HUES6 (cell line): Measurements from ENCODE around the gene KREMEN2.
A peak's percentile ranks its signal among the peaks of the same experiment; 100 is the strongest.

Source experiments
- H3K27ac ChIP-seq: 2 replicates; pipeline ENCODE4 v1.7.0; 2013; ENCODE audit warnings: low read depth, mild to moderate bottlenecking, low read length, inconsistent platforms
- H3K27me3 ChIP-seq: 2 replicates; pipeline ENCODE4 v1.6.1; 2013; ENCODE audit warnings: low read length; ENCODE audit not compliant: control insufficient read depth, insufficient read depth
- H3K36me3 ChIP-seq: 2 replicates; pipeline ENCODE4 v1.6.1; 2013; ENCODE audit warnings: low read length; ENCODE audit not compliant: control insufficient read depth, insufficient read depth
- H3K4me1 ChIP-seq: 2 replicates; pipeline ENCODE4 v1.6.1; 2013; ENCODE audit warnings: low read length; ENCODE audit not compliant: control insufficient read depth, insufficient read depth
- H3K4me3 ChIP-seq: 2 replicates; pipeline ENCODE4 v1.5.1; 2013; ENCODE audit warnings: low read depth, low read length
- H3K9ac ChIP-seq: one replicate; pipeline ENCODE4 v1.6.1; 2013; ENCODE audit warnings: mild to moderate bottlenecking, low read length
- H3K9me3 ChIP-seq: 2 replicates; pipeline ENCODE4 v1.6.1; 2013; ENCODE audit warnings: low read depth, low read length; ENCODE audit not compliant: control insufficient read depth, insufficient read depth

Gene KREMEN2

DNA sequence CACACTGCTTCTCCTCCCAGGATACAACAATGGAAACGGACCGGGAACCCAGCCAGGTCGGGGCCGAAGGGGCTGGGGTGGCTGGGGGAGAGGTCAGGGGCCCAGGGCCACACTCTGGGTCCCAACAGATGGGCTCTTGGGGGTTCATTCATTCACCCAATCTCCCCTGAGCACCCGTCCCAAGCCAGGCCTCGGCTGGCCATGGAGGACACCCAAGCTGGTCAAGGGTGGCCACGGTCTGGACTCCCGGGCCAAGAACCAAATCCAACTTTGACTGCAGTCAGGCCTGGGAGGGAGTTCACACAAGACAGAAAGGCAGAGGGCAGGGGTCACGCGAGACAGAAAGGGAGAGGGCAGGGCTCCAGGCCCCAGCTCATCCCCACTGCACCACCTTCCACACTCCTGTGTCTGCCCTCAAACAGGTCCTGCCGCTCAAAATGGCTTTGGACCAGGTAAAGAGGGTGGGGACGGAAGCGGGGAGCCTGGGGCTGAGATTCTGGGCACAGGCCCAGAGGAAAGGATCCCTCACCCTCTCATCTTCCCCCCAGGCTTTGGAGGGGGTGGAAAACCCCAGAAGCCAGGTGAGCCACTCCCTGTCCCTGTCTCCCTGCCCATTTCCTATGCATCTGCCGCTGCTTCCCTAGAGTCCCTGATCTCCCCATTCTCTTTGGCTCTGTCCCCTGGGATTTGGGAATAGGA, 28.5 kb downstream of the KREMEN2 start:
- Histone ChIP-seq H3K27ac (no peak overlapping the region), H3K4me3 (no peak overlapping the region), H3K9me3 (no peaks in the 10 kb centered on the region), H3K4me1 (peaks cover 43% of the 10 kb centered on the region), H3K27me3 (no peaks in the 10 kb centered on the region), H3K36me3 (no peaks in the 10 kb centered on the region), H3K9ac (no peak overlapping the region)

DNA sequence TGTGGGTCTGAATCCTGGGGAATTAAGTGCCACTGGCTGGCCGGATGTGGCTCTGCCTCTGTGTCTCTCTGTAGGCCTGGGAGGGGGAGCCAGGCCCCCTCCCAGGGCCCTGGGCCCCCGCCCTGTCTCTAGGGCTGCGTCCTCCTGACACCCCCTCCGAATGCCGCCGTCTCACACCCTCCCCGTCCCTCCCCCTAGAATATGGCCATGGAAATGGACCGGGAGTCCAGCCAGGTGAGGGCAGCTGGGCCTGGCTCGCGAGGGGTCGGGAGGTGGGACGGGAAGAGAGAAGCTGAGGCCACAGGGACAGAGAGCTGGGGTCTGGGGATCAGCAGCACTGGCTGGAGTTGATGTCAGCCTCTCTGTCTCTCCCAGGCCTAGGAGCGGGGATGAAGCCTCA, 32.2 kb downstream of the KREMEN2 start:
- H3K9me3 ChIP-seq = no peaks in the 10 kb centered on the region
- H3K4me3 ChIP-seq = no peak overlapping the region
- no peaks in the 10 kb centered on the region for H3K27me3 ChIP-seq
- peaks cover 12% of the 10 kb centered on the region for H3K4me1 ChIP-seq
- H3K36me3 ChIP-seq = no peaks in the 10 kb centered on the region
- no peak overlapping the region for H3K27ac ChIP-seq
- H3K9ac ChIP-seq = no peak overlapping the region

DNA sequence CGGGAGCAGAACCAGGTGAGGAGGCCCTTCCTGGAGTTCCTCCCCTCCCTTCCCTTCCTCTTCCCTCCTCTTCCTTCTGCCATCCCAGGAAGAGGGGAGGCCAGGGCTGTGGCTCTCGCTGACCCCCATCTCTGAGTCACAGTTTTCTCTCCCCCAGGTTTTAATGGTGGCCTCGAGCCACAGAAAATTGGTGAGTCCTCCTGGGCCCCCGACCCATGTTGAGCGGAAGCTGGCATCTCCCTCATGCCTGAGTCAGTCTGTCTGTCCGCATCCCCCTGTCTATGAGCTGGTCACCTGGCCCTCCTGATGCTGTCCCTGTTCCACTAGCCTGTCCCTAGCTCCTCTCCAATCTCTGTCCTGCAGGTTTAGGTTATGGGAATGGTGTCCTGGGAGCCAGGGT, 35.9 kb downstream of the KREMEN2 start:
- Histone ChIP-seq H3K36me3 (no peaks in the 10 kb centered on the region), H3K9me3 (no peaks in the 10 kb centered on the region), H3K4me3 (no peak overlapping the region), H3K4me1 (peaks cover 12% of the 10 kb centered on the region), H3K27ac (no peak overlapping the region), H3K27me3 (peaks cover 3% of the 10 kb centered on the region; the same call in 1 of the 2 replicates), H3K9ac (no peak overlapping the region)

DNA sequence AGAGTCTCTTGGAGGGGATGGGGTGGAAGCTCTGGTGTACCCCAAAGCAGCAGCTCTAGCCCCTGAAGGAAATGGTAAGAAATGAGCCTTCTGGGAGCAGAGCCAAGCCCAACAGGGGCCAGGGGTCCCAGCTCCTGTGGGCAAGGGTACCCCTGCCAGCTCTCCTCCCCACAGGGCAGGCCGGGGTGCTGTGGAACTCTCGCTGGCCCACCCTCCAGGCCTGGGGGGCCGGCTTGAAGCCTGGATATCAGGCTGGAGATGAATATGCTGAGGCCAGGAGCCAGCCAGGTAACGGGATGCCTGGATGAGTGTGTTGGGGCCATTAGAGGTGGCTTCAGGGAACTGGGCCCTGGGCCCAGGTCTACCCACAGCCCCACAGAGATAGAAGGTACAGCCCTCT, 36.5 kb downstream of the KREMEN2 start:
- Histone ChIP-seq H3K36me3 (no peaks in the 10 kb centered on the region), H3K4me1 (peaks cover 12% of the 10 kb centered on the region), H3K27ac (no peak overlapping the region), H3K9ac (no peak overlapping the region), H3K27me3 (peaks cover 4% of the 10 kb centered on the region; the same call in 1 of the 2 replicates), H3K9me3 (no peaks in the 10 kb centered on the region), H3K4me3 (no peak overlapping the region)

DNA sequence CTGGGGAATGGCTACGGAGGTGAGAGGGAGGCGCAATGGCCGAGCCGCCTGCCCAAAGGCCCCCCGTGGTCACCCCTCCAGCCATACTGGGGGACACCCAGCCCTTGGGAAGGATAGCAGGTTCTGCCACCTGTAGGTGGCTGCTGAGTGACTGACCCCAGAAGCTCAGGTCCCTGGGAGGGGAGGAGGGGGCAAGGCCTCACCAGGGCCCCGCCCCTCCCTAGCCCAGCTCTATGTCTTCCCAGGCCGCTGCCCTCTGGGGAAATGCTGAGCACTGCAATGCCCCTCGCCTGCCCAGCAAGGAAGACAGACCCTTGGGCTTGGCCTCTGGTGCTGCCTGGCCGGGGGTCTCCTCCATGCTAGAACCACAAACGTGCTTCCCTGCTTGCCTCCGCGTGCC, 37.2 kb downstream of the KREMEN2 start:
- H3K27me3 ChIP-seq = peaks cover 9% of the 10 kb centered on the region; the same call in 1 of the 2 replicates
- H3K4me3 ChIP-seq = no peak overlapping the region
- no peaks in the 10 kb centered on the region for H3K9me3 ChIP-seq
- no peaks in the 10 kb centered on the region for H3K36me3 ChIP-seq
- no peak overlapping the region for H3K9ac ChIP-seq
- peaks cover 19% of the 10 kb centered on the region for H3K4me1 ChIP-seq
- H3K27ac ChIP-seq = no peak overlapping the region

DNA sequence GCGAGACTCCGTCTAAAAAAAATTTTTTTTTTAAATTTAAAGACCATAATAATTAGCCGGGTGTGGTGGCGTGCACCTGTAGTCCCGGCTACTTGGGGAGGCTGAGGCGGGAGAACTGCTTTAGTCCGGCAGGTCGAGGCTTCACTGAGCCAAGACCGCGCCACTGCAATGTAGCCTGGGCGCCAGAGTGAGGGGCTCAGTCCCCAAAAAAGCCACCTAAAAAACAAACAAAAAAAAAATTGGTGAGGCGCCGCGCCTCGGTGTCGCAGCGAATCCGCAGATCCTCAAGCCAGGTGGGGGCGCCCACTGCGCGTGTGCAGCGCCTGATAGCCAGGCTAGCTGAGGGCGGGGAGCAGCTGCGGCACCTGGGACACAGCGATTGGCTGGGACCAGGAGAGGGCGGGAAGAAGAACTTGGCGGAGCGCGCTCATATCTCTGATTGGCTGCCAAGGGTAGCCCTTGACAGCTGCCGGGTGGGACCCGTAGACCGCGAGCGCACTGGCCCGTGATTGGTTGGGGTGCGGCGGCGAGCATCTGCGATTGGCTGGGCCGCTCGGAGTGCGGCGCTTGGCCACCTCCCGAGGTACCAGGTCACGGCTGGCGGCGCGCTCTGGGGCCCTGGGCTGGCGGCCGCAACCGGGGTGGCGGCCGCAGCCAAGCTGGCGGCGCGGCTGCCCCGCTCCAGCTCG, 39.7 kb downstream of the KREMEN2 start:
- Histone ChIP-seq H3K4me1 (peaks cover 35% of the 10 kb centered on the region), H3K27ac (no peak overlapping the region), H3K4me3 (no peak overlapping the region; the same call in 1 of the 2 replicates), H3K9ac (no peak overlapping the region), H3K36me3 (no peaks in the 10 kb centered on the region), H3K27me3 (peaks cover 13% of the 10 kb centered on the region; the same call in 1 of the 2 replicates), H3K9me3 (no peaks in the 10 kb centered on the region)

DNA sequence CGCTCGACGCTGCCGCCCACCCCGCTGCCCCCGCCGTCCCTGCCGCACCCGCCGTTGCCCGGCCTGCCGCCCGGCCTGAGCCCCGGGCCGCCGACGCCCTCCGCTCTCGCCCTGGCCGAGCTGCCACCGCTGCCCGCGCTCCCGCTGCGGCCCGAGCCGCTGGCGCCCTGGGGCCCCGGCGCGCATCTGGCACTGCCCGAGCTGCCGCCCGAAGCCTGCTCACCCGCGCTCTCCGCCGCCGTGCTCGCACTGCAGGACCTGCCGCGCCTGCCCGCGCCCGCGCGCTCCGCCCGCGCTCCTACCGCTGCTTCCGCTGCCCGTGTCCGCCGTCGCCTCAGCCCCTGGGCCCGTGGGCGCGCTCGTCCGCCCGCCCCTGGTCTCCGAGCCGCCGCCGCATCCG, 40.2 kb downstream of the KREMEN2 start:
- Histone ChIP-seq H3K4me1 (peaks cover 41% of the 10 kb centered on the region), H3K4me3 (peak overlapping the region; percentile 37; the same call in 1 of the 2 replicates), H3K27me3 (peaks cover 13% of the 10 kb centered on the region; the same call in 1 of the 2 replicates), H3K9ac (no peak overlapping the region), H3K9me3 (no peaks in the 10 kb centered on the region), H3K36me3 (no peaks in the 10 kb centered on the region), H3K27ac (no peak overlapping the region)

DNA sequence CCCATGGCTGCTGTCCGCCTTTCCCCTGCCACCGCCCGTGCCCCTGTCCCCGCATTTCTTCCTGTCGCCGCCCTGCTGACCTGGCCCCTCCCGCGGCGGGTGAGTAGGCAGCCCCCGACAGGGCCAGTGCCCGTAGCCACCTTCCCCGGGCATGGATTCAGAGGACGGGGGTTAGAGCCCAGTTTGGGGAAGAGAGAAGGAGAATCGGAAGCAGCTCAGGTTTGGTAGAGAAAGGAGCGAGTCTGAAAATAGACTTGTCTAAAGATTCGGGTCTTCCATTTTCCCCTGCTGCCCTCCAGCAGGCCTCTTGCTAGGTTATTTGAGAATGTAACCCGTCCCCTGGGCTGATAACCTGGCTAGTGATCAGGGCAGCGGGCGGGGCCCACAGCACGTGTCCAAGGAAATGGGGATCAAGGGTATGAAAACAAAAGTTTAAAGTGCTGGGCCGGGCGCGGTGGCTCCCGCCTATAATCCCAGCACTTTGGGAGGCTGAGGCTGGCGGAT, 40.8 kb downstream of the KREMEN2 start:
- H3K4me3 ChIP-seq = peak overlapping the region; percentile 74
- H3K9me3 ChIP-seq = no peaks in the 10 kb centered on the region
- peaks cover 13% of the 10 kb centered on the region; the same call in 1 of the 2 replicates for H3K27me3 ChIP-seq
- no peaks in the 10 kb centered on the region for H3K36me3 ChIP-seq
- peak overlapping the region; percentile 78 for H3K9ac ChIP-seq
- H3K27ac ChIP-seq = peak overlapping the region; percentile 47; the same call in 1 of the 2 replicates
- H3K4me1 ChIP-seq = peaks cover 46% of the 10 kb centered on the region

DNA sequence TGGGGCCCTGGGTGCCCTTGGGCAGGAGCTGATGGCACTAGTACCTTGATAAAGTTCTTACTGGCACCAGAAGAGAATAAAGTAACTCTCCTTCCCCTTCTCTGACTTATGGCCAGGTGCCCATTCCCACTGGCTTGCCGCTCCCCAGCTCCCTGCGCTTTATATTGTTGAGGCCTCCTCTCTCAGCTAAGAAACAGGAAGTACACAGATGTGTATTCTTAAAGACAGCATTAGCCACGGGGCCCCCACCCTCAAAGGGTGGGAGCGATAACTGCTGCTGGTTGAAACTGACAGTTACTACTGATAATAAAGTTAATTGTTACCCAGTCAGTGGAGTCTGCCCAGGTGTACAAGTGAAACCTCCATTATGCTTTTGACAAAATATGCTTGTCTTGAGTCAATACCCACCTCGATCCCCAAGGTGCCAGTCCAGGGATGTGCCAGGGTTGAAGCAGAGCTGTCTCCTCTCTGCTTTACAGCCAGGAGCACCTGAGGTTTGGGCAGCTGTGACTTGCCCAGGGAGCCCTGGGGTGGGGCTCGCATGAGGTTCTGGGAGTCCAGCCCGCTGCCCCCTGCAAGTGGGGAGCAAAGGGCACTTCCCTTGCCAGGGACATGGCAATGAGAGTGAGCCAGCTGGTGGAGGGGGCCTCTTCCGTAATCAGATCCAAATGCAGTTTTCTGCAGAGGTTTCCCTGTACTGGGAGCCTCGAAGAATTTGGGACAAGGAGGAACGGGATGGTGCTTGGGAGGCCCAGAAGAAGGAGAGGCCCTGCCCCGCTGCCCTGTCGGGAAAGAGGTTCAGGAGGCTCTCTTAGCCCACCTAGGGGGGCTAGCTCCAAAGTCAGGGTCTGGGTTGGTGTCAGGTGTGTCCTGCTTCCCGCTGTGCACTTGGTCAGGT, 43.2 kb downstream of the KREMEN2 start:
- H3K27ac ChIP-seq = peak overlapping the region; percentile 95
- H3K9ac ChIP-seq = peak overlapping the region; percentile 95
- no peaks in the 10 kb centered on the region for H3K9me3 ChIP-seq
- H3K4me3 ChIP-seq = peak overlapping the region; percentile 53
- peaks cover 22% of the 10 kb centered on the region for H3K27me3 ChIP-seq
- H3K36me3 ChIP-seq = no peaks in the 10 kb centered on the region
- H3K4me1 ChIP-seq = peaks cover 56% of the 10 kb centered on the region

DNA sequence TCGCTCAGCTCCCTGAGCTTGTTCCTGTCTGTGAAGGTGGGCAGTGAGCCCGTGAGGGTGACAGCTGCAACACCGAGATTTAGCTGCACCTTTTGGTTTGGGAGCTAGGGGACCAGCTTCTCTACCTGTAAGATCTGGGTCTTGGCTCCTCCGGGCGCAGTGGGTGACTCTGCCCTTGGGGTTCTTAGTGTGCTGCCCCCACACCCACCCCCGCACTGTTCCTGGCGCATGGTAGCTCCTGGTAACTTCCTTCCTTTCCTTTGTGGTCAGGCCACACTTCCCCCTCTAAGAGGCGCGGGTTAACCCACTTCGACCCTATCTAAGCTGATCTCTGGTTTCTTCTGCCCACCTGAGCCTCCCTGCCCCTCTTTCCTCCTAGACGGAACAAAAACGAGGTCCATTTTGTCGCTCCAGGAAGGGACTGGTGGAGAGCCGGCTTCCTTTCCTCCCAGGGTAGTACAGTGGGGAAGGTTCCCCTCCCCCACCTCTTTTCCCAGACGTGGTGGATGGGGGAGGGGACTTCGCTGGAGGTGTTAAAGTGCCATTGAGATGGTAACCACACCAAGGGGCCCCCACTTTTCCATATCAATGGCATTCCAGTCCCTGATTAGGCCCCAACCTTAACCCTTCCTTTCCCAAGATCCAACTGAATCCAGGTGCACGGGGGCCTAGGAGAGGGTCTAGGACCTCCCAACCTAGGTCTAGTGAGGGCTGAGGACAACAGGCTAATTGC, 44.0 kb downstream of the KREMEN2 start:
- Histone ChIP-seq H3K9ac (peak overlapping the region; percentile 95), H3K27me3 (peaks cover 30% of the 10 kb centered on the region), H3K9me3 (no peaks in the 10 kb centered on the region), H3K27ac (peak overlapping the region; percentile 95), H3K36me3 (no peaks in the 10 kb centered on the region), H3K4me1 (peaks cover 62% of the 10 kb centered on the region), H3K4me3 (peak overlapping the region; percentile 53)
